CD4-positive, alpha-beta T cell treated with Interleukin-17A for 4 hours (primary cell): ENCODE measurements around the gene CNTN4.

ENCODE experiments used
- DNase-seq: peaks from one replicate; pipeline ENCODE4 v3.0.0-alpha.2; 2020; ENCODE audit warnings: mixed read lengths

Gene CNTN4

DNA sequence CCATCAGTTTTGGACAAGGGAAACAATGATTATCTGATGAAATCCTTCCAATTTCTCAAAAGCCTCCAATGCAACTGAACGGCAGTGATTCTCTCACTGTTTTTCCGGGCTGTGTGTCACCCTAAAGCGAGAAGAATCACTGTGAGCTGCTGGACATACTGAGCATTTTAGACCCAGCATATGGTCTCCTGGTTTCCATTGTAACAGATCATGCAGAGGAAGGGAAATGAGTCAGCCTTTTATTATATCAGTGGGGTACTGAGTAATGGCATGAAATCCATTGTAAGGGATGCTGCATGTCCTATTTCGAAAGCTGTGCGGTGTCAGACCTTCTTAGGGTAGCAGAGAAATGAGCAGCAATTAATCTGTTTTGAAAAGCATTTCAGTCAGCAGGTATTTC lies 724.4 kb downstream of the CNTN4 start:
- no peak for DNase-seq

DNA sequence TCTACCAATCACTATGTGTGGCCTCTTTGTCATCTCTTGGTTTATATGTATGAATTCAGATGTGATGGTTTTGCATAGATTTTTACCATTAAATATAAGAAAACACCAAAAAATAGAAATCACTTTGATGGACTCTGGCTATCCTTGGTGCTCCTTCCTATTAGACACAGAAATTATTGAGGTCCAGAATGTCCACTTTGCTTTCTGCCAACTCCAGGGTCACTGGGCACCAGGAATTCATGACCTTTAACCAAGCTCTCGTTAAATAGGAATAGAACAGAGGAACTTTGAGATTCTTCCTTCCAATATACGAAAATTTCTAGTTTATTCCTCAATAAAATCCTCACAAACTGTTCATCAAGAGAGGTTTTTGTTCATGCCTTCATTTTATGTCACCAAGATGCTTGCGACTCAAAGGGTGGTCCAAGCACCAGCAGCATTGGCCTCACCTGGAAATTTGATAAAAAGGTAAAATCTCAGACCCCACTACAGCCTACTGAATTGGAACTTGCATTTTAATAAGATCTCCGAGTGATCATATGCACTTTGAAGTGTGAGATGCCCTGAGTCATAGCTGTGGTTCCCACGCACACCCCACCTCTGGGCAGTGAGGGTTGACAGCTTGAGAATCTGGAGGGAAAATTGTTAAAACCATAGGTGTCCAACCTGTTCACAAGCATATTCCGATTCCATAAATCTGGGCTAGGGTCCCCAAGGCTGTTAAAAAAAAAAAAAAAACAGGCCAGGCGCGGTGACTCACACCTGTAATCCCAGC lies 725.0 kb downstream of the CNTN4 start:
- no peak for DNase-seq

DNA sequence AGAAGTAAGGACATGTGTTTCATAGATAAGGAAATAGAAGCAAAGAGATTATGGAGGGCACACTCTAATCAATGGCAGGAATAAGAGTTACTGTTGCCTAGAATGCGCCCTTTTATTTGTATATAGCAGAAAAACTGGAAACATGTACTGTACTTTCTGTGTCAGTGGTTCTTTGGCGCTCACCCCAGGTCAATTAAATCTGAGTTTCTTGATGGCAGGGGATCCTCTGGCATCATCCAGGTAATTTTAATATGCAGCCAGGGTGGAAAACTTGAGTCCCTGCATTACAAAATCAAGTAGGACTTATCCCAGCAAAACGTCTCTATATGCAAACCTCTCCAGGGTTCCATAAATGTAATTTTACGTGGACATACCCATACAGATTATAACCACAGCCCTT lies 727.4 kb downstream of the CNTN4 start:
- no peak for DNase-seq

DNA sequence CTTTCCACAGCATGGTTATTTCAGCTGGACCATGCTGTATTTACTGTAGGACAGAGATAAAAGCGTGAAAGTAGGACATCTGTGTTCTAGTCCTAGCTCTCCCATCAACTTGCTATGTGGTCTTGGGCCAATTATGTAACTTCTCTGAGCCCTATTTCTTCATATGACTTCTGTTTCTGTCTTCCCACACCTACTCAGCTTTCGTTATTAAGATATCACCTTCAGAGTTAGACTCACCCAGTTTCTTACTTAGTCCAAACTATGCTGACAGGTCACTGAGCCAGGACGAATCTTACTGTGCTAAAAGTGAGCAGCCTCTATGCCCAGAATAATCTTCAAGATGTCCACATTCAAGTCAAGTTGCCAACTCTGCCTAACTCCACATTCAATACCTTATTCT lies 727.8 kb downstream of the CNTN4 start:
- no peak for DNase-seq

DNA sequence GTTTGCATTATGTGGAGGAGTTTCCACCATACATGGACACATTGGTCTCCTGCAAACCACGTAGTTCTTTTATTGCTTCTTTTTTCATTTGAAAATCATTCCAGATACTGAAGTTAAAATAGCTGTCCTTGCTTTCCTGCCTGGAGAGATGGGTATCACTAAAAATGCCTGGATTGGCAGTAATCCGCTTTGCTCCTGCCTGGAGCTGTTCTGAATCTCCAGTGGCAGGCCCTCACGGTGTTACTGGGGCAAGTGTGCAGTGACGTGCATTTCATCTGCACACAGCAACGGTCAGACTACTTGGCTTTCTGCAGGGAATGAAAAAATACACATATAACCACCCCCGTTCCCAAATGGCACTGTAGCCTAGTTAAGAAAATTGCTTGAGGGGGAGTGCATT lies 738.6 kb downstream of the CNTN4 start:
- DNase-seq = no peak

DNA sequence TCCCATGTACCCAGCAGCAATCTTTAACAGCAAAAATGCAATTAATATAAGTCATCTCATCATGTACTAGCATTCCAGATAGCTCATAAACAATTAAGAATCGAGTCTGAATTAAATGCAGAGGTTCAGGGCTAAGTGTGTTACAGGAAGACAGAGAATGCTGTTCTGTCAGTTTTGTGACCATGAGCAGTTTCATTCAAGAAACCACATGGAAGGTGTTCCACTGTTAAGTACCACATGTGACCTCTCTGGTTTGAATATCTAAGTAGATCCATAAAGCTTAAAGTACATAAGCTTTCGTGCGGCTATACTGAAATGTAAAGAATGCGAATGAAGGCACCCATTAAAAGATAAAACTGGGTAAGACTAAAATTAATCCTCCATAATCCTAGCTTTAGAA lies 739.2 kb downstream of the CNTN4 start:
- no peak for DNase-seq

DNA sequence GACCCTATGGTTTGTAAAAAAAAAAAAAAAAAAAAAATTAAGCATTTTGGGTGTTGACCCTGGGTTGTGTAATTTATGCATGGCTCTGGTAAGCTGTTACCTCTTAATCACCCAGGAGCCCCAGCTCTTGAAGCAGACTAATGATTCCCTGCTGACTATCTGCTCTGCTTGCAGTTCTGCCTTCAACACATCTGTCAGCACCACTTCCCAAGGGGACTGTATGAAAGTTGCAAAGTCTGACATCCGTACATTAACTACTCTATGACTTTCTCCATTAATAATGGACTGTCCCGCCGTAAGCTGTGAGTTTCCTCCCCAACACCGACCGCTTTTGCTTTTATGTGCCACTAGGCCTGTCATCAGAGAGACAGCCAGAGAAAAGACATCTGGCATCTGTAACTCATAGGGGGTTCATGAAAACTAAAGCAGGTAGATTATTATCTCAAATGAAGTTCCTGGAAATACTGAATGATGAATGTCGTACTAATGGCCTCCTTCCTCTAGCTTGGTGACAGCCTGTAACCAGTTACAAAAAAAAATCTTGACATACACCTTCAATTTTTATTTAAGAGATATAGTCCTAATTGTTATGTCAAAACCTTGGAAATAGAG lies 740.0 kb downstream of the CNTN4 start:
- no peak for DNase-seq

DNA sequence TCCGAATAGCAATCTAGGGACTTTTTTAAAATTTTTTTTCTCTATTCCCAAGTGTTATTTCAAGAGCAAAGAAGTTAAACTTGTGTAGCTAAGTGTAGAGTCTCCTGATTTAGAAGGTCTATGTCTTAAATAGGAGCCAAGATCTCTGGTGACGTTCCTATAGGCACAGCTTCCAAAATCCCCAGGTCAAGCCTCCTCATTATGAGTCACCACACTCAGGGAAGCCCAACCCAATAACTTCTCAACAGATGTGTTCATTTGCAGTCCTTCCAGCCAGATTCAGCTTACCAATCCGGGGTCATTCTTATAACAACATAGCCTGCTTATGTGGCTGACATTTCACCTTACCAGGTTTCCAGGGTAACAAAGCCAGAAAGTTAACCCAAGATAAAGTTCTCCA lies 741.2 kb downstream of the CNTN4 start:
- no peak for DNase-seq

DNA sequence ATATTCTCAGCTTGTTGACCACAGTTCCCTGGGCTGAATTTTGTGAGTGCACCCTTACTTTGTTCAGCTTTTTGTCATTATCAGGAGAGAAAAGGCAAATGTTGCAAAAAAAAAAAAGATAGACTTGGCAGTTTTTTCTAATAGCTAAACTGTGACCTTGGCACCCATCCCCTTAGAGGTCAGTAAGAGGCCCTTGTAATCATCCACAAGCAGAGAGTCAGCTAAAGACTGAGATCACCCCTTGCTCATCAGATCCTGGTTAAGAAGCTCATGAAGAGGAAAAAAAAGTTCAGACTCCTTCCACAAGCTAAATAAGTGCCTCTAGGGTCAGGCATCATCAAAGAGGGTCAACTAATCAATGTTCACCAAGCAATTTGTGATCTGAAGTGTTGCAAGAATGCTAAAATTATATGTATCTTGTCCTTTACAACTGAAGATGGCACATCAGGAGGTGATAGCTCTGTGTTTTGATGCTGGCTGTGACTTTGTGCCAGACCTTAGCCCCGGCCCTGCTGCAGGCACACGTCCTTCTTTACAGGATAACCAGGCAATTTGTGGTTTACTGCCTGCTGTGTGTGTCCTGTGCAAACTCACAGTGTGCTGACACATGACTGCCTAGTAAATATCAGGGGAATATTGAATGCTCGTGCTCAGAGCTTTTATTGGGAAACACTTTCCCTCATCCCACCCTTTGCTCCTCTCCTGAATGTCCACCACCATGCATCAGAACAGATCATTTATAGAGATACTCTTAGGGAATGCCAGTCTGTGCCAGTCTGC lies 748.6 kb downstream of the CNTN4 start:
- no peak for DNase-seq

DNA sequence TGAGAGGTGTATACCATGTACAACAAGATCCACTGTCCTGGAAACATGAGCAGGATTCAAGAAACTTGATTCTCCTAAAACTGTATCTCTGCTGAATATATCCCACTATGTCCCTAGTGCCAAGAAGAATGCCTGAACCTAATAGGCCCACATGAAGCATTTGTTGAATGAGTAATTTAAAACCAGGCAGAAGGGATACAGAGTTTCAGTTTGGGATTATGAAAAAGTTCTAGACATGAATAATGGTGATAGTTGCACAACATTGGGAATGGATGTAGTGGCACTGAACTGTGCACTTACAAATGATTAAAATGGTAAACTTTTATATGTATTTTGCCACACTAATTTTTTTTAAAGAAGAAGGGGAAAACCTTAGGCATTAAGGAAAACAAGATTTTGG lies 750.4 kb downstream of the CNTN4 start:
- DNase-seq = no peak

DNA sequence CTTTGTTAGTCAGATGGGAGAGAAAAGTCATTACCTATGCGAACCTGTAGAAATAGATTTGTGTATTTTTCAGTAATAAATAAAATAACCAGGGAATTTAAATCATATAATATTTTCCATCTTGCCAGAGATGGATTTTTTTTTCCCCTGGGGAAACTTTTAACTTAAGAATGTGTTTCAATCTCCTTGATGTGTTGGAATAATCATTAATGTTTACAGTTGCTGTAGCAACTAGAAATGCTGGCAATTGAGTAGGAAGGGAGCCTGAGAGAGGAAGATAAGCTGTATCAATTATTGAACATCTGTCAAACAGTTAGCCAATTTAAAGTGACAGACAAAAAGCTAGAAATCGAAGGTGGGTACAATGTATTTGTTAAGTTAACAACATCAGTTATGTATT lies 752.0 kb downstream of the CNTN4 start:
- DNase-seq = no peak

DNA sequence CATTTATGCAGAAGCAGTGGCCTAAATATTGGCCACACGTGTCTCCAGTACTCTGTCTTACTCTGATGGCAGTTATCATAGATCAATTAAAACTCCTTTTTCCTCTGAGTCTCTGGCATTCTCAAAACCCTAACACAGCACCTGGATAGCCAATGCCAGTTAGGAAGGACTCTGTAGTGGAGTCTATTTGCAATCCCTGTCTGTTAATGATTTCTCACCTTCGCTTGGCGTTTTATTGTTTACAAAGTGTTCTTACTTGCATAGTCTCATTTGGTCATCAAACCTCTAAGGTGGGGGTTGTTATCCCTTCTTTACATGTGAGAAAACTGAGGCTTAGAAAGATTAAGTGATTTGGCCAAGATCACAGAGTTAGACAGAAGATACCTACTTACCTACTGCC lies 752.7 kb downstream of the CNTN4 start:
- DNase-seq = no peak

DNA sequence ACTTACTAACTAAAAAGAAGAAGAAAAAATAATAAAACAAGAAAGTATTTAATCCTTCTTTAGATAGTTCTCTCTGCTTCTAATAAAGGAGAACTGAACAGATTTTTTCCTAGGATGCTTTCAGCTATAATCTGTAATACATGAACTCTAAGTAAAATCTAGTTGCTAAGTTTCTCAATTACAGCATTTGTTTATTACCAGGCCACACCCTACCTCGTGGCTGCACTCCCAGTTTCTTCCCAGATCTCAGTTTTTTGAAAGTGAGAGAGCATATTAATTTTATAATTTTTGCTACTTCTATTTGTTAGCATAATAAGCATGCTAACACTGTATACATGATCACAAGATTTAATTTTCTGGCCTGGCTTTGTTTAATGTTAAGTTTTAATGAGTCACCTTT lies 753.2 kb downstream of the CNTN4 start:
- no peak for DNase-seq

DNA sequence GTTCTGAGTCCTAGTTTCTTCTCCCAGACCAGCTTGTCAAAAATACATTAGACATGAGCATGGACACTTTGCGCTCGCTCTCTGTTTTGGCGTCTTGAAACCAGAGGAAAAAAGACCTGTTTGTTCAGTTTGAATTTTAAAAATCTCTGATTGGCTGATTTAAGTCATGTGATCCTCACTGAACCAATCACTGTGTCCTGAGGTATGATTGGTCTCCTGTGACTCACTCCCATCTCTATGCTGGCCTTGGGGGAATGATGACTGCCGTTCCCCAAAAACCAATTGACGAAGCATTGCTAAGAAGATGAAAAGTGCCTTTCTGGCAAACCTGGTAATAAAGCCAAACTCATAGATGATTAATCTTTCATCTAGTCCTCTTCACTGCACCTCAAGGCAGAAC lies 755.0 kb downstream of the CNTN4 start:
- DNase-seq = no peak

DNA sequence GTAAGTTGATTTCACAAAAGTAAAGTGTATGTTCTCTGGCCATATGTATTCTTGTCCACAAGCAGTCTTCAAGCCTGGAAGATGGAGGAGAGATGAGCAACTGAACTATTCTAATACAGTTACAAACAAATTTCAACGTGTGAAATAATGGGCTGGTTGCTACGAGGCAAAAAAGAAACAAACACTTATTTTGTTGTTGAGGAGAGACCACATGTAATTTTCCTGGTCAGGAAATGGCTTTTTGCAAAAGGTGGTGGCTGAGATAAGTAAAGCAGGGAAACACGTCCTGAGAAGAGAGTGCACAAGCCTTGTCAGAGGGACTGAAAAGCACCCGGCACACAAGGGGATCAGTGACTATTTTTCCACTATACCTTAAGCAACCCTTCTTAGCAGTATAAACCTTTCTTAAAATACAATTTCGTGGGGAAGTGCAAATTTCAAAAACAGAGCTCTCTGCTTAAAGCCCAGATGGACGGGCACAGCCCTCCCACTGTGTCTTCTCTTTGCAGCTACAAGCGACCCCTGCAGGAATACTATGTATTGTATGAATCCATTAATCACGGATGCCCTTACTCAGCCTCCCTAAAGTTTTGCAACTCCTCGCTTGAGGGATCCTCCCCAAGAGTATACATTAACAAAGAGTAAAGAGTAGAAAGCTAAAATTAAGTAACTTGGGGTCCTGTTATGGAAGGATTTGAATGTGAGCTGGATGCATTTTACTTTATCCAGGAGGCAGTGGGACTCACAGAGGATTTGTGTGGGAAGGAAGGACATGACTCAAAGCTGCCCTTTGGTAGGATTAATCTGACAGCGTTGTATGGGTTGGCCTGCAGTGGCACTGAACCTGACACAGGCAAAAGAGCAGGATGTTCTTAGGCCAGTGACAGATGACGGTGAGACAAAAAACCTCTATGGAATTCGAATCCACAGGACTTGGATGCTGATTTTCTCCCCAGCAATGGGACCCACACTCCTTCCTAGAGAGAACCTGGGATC lies 757.8 kb downstream of the CNTN4 start:
- no peak for DNase-seq

DNA sequence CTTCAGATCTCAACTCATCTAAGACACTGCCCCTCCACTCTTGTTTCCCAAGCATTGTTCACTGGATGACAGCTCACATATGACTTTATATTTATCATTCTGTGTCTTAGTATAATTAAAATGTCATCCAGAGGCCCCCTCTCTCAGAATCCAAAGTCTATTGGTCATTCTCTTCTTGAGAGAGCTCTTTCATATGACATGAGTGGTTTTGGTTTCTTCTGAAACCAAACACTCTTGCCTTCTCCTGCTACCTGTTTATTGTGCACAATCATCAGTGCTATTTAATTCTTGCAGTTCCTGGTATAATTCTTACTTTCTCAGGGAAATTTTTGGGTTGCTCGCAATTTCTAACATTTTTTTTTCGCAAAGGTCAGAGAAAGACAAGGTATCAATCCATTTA lies 762.0 kb downstream of the CNTN4 start:
- DNase-seq = no peak

DNA sequence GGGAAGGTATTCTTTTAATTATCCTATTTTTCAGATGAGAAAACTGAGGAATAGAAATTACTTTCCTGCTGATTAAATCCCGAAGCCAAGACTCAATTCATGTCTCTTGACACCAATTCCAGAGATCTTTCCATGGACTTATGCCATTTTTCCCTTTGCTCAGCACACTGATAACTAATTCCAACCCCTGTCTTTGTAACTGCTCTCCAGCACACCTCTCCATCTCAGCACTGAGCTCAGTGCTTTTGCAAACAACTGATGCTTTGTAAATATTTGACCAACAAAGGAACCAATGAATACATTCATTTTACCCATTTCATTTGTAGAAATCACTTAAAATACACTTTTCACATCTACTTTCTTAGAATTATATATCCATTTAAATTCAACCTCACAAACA lies 762.5 kb downstream of the CNTN4 start:
- no peak for DNase-seq

DNA sequence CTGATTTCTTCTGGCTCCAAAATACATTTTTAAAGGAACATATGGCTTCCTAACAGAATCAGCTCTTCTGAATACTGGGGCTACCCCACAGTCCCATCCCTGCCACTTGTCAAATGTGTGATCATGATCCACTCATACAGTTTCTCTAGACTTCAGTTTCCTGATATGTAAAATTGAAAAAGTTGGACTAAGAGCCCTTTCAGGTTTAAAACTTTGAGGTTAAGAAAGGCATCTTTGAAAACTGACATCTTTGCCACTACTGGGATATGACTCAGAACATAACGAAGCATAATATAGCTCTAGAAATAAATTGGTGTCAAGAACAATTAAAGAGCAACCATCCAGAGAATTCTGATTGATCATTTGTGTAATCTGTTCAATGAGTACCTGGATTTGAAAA lies 763.3 kb downstream of the CNTN4 start:
- DNase-seq = no peak

DNA sequence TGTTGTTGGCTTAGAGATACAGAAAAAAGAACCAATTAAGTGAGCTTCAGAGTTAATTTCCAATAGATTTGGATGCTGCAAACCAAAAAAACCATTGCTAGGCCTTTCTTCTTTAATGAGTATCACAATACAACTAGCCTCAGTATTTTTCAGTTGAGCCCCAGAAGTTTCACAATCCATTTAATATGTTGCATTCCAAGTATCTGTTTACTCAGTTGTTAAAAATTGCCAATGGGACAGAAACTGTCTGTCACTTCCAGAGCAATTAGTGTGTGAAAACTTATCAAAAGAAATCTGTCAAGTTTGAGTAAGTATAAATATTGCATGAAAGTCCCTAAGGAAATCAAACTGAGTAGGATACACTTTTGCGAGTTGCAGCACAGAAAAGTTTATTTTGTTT lies 763.7 kb downstream of the CNTN4 start:
- DNase-seq = no peak

DNA sequence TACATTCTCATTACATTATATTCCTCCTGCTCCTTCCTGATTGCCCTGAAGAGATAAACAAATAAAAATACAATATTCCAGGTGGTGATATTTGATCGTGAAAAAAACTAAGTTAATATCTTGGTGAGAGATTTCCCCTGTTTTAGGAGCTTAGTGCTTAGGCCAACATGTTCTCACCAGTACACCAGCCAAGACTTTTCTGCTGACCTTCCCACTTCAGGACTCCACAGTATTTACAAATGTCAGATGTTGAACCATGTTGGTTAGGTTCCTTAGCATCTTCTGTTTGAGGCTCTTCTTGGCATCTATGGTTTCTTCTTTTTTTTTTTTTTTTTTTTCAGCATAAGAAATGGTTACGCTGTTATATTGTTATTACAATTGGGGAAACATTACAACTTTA lies 764.5 kb downstream of the CNTN4 start:
- DNase-seq = no peak

DNA sequence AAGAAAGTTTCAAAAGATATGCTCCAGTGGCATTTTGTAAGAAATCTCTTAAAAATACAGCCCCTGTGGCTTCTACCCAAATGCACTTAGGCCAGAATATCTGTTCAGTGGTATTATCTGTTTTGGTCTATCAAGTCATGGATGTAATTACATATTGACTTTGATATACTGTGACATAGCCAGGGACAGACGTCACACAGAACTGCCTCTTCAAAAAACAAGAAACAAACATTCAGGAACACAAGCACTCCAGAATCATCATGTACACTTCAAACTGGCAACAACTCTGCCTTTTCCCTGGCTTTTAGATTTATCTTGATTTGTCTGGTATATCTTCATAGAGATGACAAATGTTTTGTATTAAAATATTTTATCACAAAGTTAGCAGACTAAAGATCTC lies 771.2 kb downstream of the CNTN4 start:
- DNase-seq = no peak

DNA sequence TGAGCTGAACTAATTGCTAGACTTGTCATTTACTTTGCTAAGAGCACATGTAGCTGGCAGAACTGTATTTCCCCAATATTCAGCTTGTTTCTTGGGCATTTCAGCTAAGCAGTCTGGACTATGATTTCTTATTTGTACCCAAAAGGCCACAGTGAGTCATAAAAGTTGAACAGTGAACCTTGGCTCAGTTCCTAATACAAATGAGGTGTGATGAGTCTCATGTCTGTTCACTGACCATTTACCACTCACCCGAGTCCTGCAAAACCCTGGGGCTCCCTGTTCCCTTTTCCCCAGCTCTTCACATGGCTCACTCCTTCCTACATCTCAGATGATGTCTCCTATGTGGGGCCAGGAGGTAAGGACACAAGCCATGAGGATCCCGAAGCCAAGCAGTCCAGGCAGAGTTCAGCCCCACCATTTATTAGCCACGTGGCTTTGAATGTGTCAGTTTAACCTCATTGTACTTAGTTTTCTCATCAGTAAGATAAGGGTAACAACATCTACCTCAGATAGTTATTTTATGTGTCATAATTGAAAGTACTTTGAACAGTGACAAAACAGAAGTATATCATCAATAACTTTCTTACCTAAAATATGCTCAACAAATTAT lies 772.2 kb downstream of the CNTN4 start:
- DNase-seq = no peak

DNA sequence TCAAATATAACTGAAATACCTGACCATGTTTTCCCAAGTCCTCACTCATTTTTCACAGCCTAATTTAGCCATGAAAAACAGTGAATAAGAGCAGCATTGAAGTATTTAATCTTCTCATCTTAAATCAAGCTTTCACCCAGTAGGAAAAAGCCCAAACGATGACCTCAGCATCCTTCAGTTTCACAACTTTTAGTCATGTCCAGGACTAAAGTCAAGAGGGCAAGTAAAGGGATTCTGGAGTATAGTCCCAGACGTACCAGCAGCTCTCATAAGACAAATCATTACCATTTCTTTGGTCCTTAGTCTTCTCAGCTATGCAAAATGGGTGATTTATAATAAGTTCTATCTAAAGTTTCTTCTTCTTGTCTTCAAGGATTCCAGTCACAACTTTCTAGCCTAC lies 774.2 kb downstream of the CNTN4 start:
- DNase-seq = no peak
